Measurements from ENCODE around the gene NMT1. TPM values are rescaled to one million over a fixed set of nuclear protein-coding genes. Genes with fewer than 3 reads are reported as not detected.

NMT1 gene
- total and polyA plus RNA-seq, 2 of the 13 experiments (the other 11 are each of a cell fraction or from before 2014, with no cell fraction given) = 75.7 to 142 TPM

DNA sequence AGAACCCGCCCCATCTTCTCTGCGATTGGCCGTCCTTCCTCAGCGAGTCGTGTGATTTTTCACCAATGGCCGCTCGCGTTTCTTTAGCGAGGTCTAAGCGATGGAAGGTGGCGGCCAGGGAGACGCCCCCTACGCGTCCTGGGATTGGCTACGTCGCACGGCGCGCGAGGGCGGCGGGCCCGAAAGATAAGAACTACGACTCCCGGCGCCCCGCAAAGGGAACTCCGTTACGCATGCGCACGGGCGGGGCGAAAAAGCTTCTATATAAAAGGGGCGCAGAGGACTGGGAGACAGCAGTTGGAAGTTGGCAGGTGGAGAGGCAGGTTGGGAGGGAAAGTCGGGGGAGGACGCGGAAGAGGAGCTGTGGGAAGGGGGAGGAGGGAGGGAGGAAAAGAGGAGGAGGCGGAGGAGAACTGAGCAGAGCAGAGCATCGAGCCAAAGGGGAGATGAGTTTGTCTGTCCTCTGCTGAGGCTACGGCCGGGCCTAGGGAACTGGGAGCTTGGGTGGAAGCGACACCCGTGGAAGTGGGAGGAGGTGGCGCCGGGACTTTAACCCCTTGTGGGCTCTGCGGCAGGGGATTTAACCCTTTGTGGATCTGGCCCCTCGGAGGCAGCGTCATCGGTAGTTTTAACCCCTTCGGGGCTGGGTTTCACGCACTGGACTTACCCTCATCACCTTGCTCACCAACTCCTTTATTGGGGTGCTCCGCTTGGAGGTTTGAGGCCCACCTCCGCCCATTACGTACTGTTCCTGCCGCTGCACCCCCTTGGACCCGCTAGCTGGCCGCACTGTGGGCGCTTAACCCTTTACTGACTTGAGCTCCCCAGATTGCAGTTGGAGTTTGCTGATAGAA, 87.3 kb downstream of the NMT1 start, which contains the start of gene HEXIM1 (continued):
- TF ChIP-seq DMTF1 (CRISPR knock-in tag; IDR thresholded peaks at IDR 0.05) (no peak), SKI (IDR thresholded peaks at IDR 0.05; ENCODE audit: partially characterized antibody) (peak; percentile 65), ZNF678 (CRISPR knock-in tag; IDR thresholded peaks at IDR 0.05) (0 out of 2 replicates have a peak, but pooled peaks have one; percentile 35), ZNF30 (CRISPR knock-in tag; IDR thresholded peaks at IDR 0.05) (0 out of 2 replicates have a peak, but pooled peaks have one; percentile 66), POLR2AphosphoS5 (IDR thresholded peaks at IDR 0.05; ENCODE audit: low read depth, low read length) (peak; percentile 100), SRF (IDR thresholded peaks at IDR 0.05; ENCODE audit: low read depth, low read length) (no peak), RBM22 (optimal IDR thresholded peaks at IDR 0.05; ENCODE audit: low read length) (peak; percentile 99), POGZ (CRISPR knock-in tag; IDR thresholded peaks at IDR 0.05) (peak; percentile 46; the same call in 1 of the 2 replicates), ZNF792 (CRISPR knock-in tag; IDR thresholded peaks at IDR 0.05) (peak; percentile 93), SIN3A (IDR thresholded peaks at IDR 0.05; ENCODE audit: borderline replicate concordance, low read depth, low read length) (peak; percentile 95), ZNF142 (CRISPR knock-in tag; IDR thresholded peaks at IDR 0.05) (peak; percentile 60; the same call in 1 of the 2 replicates), ZNF354B (CRISPR knock-in tag; IDR thresholded peaks at IDR 0.05) (peak; percentile 36; the same call in 1 of the 2 replicates), ZNF274 (CRISPR knock-in tag; IDR thresholded peaks at IDR 0.05) (peak; percentile 90; the same call in 1 of the 2 replicates), CBX1 (IDR thresholded peaks at IDR 0.05; ENCODE audit: low read depth) (peak; percentile 99), PAF1 (CRISPR knock-in tag; IDR thresholded peaks at IDR 0.05) (no peak), GFI1 (CRISPR knock-in tag; IDR thresholded peaks at IDR 0.05; ENCODE audit: borderline replicate concordance) (peak; percentile 78), SMAD3 (CRISPR knock-in tag; IDR thresholded peaks at IDR 0.05) (no peak; the same call in 1 of the 2 replicates)
- TF ChIP-seq, protein P1, sequence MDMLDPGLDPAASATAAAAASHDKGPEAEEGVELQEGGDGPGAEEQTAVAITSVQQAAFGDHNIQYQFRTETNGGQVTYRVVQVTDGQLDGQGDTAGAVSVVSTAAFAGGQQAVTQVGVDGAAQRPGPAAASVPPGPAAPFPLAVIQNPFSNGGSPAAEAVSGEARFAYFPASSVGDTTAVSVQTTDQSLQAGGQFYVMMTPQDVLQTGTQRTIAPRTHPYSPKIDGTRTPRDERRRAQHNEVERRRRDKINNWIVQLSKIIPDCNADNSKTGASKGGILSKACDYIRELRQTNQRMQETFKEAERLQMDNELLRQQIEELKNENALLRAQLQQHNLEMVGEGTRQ (IDR thresholded peaks at IDR 0.05; ENCODE audit: low read depth, low read length) = 0 out of 2 replicates have a peak, but pooled peaks have one; percentile 6
- TF ChIP-seq, protein P1 (CRISPR knock-in tag; IDR thresholded peaks at IDR 0.05; ENCODE audit: borderline replicate concordance) = peak; percentile 3; the same call in 1 of the 2 replicates

All from HepG2 (cell line).